ENCODE measurements around the gene BPIFA1.

DNA sequence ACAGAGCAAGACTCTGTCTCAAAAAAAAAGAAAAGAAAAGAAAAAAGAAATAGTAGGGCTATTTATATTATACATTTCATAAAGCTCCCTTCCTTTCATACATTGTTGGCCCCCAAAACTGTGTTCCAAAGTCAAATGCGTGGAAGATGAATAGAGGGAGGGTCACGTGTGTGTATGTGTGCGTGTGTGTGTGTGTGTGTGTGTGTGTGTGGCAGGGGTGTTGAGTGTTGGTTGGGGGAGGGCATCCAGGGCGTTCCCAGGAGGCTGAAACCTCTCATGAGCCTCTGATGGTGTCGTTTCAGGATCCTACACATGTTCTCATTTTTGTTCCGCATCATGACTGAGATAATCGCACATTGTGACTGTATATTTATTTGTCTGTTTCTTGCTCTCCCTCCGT is 39.4 kb downstream of the BPIFA1 start:
- TF ChIP-seq CTCF (conservative IDR thresholded peaks at IDR 0.05; ENCODE audit: low read depth, low read length) (no peak), EZH2phosphoT487 (IDR thresholded peaks at IDR 0.05; ENCODE audit: borderline replicate concordance, low read length) (no peak), EZH2 (IDR thresholded peaks at IDR 0.05; ENCODE audit: low read length, unreplicated experiment) (no peak)

All from PC-3 (cell line).